GM19463 (cell line): Measurements from ENCODE around the gene P2RY13.
A peak's percentile ranks its signal among the peaks of the same experiment; 100 is the strongest.

Experiments
- ATAC-seq: cut with Tn5 transposase; IDR thresholded peaks from one replicate; pipeline ENCODE4 v1.9.1; 2021; ENCODE audit warnings: mild to moderate bottlenecking, moderate library complexity; ENCODE audit not compliant: unreplicated experiment

The P2RY13 gene

GRCh38 chr3:151329363-151329762 lies at the start of gene P2RY13:
TSS of gene P2RY13 (minus strand) at chr3:151329549. CDS start at chr3:151329528, 21 bp downstream.
- ATAC-seq = no peak

GRCh38 chr3:151377768-151378385 lies 48.5 kb upstream of the P2RY13 start:
- ATAC-seq = peak; percentile 57

- no peak for ATAC-seq
Measured at GRCh38 chr3:151372063-151372820, 42.9 kb upstream of the P2RY13 start.

- no peak for ATAC-seq
Measured at GRCh38 chr3:151371526-151371925, 42.2 kb upstream of the P2RY13 start.

GRCh38 chr3:151367448-151367847 lies 38.1 kb upstream of the P2RY13 start:
- peak; percentile 42 for ATAC-seq

GRCh38 chr3:151366993-151367392 lies 37.6 kb upstream of the P2RY13 start:
- peak; percentile 46 for ATAC-seq

- ATAC-seq = no peak
Measured at GRCh38 chr3:151362751-151363174, 33.4 kb upstream of the P2RY13 start.

- no peak for ATAC-seq
Measured at GRCh38 chr3:151357463-151357850, 28.1 kb upstream of the P2RY13 start.

DNA sequence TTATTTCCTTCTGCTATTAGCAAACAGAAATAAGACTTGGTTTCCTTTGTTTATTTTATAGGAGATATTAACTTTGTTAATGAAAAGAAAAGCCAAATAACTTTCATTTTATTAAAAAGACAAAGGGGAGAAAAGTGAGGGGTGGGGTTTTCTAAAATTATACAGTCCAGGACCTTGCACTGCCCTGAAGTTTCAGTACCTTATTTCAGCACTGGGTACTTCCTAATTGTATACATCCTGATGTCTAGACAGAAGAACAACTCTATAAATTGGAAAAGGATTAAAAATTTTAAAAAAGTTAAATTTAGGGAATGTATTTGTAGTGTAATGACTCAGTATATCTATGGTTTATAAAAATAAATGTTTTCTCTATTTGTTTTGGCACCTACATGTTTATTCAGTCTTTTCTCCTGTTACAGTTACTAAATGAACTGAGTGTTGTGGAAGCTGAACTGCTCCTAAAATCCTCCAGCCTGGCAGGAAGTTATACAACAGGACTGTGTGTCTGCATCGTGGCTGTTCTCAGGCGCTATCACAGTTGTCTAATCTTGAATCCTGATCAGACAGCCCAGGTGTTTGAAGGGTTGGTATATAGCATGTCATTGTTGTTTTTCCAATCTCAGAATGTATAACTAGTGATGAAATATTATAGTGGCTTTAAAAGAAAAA lies 27.6 kb upstream of the P2RY13 start:
- ATAC-seq = no peak

DNA sequence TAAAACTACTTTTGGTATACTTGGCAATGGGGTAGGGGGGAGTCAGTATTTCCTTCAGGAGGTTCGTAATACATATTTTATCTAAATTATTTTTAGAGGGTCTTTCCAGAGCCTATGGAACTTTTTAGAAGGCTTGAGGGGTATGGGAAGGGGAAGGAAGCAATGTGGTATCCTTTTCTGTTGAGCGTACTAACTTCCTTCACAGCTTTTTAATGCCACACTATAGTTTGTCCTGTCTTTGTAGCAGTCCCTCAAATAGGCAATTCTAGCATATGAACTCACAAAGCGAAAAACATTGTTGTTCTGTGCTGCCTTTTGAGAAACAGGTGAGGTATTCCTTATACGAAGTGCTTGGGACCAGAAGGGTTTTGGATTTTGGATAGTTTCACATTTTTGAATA lies 22.3 kb upstream of the P2RY13 start:
- ATAC-seq = peak; percentile 9

DNA sequence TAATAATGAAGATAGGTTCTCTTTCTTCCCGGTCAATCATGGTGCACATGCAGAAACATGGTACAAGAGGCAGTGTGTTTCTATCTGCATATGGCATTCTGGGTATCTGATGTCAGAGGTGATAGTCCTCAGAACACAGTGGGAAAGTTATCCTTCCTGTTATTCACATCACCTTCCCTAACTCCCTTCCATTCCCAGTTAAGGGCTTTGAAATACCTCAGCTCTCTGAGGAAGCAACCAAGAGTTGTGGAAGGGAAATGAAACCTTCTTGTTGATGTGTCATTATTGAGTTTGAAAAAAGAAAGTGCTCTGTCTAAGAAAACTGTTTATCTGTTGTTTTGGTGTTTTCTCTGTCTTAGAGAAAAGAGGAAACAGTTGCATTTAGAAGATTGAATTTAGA lies 21.9 kb upstream of the P2RY13 start:
- ATAC-seq = peak; percentile 87

DNA sequence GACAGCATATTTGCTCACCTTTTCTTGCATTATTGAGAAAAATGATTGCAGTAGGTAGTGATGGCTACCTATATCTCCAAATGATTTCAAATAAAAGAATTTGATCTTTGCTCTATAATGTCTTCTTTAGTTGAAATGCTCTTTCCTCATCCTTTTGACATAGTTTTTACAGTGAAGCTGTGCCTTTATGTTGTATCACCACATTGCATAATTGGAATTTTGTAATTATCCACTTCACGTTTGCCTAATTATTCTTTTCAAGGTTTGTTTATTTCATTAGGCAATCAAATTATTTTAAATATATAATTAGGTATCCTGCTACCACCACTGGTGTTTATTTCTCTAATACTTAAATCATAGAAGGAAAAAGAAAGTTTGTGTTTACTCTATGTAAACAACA lies 21.3 kb upstream of the P2RY13 start:
- ATAC-seq = no peak

DNA sequence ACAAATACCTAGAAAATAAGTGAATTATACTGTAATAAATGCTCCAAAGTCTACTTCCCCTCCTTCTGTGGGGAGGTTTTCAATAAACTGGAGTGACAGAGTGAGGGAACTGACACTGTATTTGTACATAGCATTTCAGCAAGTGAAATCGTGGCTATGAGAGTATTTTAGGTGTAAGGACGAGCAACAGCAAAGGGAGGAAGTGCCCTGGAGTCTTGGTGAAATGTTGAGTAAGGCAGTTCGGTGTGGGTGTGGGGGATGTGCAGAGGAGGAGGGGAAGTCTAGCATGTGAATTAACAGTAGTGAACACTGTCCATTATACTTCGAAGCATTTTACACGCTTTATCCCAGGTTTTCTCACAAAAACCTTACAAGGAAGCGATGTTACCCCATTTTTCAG lies 18.1 kb upstream of the P2RY13 start:
- no peak for ATAC-seq

DNA sequence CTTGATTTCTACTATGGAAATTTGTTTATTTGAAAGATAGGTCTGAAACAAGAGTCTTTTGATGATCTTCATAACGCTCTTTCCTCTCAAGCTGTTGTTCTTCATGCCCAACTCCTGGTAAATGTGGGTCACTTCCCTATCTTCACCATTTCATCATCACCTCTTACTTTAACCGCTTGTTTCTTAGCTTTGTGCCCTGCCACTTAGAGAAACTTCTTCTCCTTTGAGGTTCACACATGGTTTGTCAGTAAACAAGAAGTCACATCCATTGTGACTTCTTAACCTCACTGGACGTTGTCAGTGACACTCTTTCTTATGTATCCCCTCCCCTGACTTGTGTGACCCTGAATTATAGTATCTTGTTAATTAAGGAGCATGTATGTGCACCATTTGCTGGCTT lies 16.9 kb upstream of the P2RY13 start:
- no peak for ATAC-seq

- ATAC-seq = no peak
Measured at GRCh38 chr3:151345859-151346258, 16.5 kb upstream of the P2RY13 start.

GRCh38 chr3:151331696-151332095 lies 2.3 kb upstream of the P2RY13 start:
- ATAC-seq = no peak

- ATAC-seq = no peak
Measured at GRCh38 chr3:151330899-151331298, 1.6 kb upstream of the P2RY13 start.

DNA sequence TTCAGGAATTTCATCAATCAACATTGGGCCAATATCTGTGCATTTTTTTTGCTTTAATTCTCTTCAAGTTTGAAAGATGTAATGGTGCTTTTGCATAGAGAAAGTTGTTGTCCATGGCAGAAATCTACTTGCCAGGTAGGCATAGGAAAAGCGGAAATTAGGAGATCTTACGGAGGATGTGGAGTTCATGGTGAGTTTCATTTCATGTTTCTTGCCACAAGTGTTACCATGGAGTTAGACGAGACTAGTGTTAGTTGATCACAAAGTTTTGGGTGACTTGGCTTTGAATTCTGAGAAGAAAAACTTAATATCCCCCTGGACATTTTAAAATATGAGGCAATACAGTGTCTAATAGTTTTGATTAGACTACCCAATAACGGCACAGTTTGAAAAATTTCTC lies 1.0 kb upstream of the P2RY13 start:
- ATAC-seq = no peak

DNA sequence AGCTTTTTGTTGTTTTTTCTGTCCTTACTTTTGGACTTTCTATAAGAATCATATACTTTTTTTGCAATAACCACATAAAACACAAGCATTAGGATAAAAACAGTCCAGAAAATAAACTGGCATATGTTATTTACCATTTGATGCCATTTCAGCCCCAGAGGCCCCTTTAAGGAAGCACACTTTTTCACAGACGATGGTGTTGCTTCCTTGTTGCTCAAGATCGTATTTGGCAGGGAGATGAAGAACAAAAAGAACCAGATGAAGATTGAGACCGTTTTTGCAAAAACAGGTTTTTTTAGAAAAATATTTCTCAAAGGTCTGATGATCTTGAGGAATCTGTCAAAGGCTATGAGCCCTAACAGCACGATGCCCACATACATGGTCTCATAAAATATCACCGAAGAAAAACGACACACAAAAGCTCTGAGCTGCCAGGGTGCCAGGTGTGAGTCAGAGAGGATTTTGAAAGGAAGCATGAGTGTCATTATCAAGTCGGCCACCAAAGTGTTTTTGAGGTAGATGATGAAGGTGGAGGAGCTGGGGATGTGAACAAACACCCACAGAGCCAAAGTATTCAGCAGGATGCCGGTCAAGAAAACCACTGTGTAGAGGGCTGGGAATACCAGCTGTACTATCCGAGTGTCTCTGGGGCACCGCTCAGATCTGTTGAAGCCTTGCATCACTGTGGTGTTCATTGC lies 902 bp downstream of the P2RY13 start:
- ATAC-seq = peak; percentile 41

DNA sequence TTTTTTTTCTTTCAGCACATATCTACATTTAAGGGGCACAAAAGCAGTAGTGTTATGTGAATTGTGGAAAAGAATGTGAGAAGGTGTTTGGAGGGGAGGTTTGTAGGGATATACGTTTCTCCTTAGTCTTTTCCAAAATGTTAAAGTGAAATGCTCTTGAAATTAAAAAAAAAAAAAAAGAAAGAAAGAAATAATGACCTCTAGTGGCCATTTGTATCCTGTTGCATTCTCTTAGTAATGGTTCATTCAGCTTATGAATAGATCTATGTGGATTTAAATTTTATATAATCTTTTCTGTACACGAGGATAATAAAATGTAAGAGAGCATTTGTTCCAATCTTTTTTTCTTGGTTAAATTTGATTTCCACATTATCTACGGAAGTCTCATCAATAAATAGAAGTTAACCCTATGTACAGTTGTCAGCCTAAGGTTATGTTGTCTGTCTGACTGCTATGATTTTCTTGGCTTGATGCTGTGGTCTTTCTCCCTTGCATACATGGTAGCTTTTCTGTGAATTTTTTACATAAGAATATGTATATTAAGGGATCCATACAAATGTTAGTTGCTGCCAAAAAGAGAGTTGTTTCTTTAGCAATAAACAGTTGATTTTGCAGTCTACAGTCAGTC lies 1.7 kb downstream of the P2RY13 start:
- ATAC-seq = no peak

- ATAC-seq = no peak
Measured at GRCh38 chr3:151322511-151322910, 6.8 kb downstream of the P2RY13 start.
